ENCODE data around the gene ARAP1.

GRCh38 chr11:72740562-72741428, 11.4 kb downstream of the ARAP1 start:
- TF ChIP-seq CTCF (IDR thresholded peaks at IDR 0.05) = no peak
- TF ChIP-seq POLR2A (IDR thresholded peaks at IDR 0.05) = no peak
